Stimulated activated CD4-positive, alpha-beta T cell treated with anti-CD3 and anti-CD28 coated beads, Interleukin-2, amount 100 ng/mL, for 4 hours (primary cell): ENCODE data around the gene ERF.

Experiments used
- DNase-seq: peaks from one replicate; pipeline ENCODE4 v3.0.0-alpha.2; 2020; ENCODE audit warnings: low read depth

Gene ERF

DNA sequence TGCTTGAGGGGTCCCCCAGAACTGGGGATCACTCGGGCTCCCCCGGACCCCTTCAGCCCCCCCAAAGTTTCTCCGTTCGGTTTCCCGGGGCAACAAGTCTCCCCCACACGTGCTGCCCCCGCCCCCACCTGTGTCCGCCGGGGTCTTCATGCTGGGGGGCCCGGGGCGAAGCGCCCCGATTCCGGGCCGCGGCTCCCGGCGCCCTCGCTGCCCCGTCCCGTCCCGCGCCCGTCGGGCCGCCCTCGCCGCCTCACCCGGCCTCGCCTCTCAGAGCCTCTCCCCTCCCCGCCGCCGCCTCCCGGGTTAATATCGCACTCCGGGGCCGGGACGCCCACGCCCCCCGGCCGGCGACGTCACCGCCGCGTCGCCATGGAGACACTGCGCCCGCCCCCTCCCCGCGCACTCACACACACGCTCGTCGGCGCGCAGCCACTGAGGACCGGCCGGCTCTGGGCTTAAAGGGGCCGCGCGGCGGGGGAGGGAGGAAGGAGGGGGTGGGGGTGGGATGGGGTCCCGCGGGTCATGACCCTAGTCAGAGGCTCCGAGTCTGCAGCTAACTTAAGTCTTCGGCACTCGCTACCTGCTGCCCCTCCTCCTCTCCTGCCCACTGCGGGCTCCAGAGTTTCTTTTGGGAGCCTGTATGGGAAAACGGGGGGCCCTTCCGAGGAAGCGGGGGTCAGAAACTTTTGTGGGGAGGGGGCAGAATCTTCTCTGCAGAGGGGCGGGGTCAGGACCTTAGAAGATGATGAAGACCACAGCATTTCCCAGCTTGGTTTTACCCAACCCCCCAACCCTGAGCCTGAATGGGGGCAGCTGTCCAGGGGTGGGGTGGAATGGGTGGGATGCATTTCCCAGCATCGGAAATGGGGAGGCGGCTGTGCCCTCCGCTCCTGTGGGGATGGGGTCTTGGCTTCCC, at the start of gene ERF:
Gene ERF, minus strand, starts transcription at position 279 of the 916 bp plus-strand sequence. Its CDS starts 129 bp downstream, at position 150.
- peak; percentile 90 for DNase-seq

DNA sequence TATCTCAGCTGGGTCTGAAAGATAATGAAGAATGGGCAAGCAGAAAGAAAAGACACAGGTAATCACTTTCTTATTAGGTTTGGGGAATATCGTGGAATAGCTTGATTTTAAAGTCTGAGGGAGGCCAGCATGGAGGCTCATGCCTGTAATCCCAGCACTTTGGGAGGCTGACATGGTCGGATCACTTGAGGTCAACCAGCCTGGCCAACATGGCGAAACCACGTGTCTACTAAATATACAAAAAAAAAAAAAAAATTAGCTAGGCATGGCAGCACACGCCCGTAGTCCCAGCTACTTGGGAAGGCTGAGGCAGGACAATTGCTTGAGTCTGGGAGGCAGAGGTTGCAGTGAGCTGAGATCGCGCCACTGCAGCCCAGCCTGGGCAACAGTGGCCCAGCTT, 48.9 kb upstream of the ERF start:
- DNase-seq = no peak

GRCh38 chr19:42303101-42303464, 48.2 kb upstream of the ERF start:
- no peak for DNase-seq

DNA sequence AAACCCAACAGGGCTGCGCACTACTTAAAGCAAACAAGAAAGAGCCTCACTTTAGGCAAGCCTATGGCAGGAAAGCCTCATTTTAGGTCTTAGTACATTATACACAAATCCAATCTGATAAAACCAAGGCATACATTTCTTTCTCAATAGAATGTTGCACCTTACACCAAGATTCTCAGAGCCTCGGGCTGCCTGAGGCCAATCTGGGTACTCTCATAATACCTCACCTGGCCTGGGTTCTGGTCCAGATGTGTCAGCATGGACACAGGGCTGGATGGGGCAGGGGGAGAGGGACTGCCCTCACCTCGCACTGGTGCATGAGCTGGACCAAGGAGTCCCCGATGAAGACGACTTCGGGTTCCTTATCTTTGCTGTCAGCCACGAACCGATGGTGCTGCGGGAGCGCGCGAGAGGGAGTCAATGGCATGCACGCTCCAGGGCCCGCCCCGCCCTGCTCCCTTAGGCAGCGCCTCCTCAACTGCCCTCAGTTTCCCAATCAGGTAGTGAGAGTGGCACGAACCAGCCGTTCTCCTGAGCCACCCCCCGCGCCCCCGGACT, 46.8 kb upstream of the ERF start, which contains the start of gene PRR19:
Gene PRR19, plus strand, starts transcription at position 487 of the 558 bp plus-strand sequence. CDS start 7,453 bp downstream, outside the sequence.
- no peak for DNase-seq

- DNase-seq = no peak
Measured at GRCh38 chr19:42297039-42297438, 42.1 kb upstream of the ERF start.

- peak; percentile 81 for DNase-seq
Measured at GRCh38 chr19:42295831-42296525, 41.0 kb upstream of the ERF start.

DNA sequence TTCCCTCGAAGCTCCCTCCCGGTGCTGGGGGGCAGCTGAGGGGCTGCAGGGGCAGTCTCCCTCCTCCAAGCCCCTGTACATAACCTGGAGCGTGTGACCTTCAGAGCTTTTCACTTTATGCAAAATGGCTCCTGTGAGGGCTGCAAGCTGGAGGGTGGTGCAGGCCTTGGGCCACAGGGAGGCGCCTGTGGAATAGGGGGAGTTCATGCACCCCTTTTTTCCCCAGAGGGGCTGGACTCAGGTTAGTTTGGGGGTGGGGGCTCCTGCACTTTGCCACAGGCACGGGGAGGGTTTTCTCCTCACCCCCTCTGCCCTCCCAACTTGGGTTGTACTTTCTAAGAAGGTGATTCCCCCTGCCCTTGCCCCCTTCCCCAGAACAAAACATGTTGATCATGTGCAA, 40.4 kb upstream of the ERF start:
- no peak for DNase-seq

DNA sequence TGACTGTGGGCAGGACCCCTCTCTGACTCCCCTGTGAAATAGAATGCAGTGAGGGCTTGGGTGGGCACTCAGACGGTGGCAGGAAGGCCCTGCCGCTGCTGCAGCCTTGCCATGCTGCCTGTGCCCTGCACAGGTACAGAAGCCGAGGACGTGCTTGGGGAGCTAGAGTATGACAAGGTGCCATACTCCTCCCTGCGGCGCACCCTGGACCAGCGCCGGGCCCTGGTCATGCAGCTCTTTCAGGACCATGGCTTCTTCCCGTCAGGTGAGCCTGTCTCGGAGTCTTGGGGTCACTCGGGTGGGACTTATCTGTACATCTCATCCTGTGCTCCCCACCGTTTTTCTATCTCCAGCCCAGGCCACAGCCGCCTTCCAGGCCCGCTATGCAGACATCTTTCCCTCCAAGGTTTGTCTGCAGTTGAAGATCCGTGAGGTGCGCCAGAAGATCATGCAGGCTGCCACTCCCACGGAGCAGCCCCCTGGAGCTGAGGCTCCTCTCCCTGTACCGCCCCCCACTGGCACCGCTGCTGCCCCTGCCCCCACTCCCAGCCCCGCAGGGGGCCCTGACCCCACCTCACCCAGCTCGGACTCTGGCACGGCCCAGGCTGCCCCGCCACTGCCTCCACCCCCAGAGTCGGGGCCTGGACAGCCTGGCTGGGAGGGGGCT, 39.7 kb upstream of the ERF start:
- no peak for DNase-seq

DNA sequence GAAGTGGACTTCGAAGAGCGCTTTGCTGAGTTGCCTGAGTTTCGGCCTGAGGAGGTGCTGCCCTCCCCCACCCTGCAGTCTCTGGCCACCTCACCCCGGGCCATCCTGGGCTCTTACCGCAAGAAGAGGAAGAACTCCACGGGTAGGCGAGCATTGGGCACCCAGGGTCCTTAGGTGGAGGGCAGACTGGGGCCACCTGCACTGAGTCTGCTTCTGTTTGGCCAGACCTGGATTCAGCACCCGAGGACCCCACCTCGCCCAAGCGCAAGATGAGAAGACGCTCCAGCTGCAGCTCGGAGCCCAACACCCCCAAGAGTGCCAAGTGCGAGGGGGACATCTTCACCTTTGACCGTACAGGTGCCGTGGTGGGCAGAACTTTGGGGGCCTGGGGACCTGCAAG, 39.0 kb upstream of the ERF start:
- no peak for DNase-seq

DNA sequence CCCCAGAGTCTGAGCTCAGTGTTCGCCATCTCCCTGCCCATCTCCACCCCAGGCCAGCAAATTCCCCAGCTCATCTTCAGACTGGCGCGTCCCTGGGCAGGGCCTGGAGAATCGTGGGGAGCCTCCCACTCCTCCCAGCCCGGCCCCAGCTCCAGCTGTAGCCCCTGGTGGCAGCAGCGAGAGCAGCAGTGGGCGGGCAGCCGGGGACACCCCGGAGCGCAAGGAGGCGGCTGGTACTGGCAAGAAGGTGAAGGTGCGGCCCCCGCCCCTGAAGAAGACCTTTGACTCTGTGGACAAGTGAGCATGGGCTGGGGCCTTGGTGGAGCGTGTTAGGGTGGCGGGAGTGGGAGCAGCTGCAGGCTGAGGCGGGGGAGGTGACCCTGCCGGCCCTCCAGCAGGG, 38.6 kb upstream of the ERF start:
- no peak for DNase-seq

GRCh38 chr19:42292963-42293362, 38.0 kb upstream of the ERF start:
- no peak for DNase-seq

DNA sequence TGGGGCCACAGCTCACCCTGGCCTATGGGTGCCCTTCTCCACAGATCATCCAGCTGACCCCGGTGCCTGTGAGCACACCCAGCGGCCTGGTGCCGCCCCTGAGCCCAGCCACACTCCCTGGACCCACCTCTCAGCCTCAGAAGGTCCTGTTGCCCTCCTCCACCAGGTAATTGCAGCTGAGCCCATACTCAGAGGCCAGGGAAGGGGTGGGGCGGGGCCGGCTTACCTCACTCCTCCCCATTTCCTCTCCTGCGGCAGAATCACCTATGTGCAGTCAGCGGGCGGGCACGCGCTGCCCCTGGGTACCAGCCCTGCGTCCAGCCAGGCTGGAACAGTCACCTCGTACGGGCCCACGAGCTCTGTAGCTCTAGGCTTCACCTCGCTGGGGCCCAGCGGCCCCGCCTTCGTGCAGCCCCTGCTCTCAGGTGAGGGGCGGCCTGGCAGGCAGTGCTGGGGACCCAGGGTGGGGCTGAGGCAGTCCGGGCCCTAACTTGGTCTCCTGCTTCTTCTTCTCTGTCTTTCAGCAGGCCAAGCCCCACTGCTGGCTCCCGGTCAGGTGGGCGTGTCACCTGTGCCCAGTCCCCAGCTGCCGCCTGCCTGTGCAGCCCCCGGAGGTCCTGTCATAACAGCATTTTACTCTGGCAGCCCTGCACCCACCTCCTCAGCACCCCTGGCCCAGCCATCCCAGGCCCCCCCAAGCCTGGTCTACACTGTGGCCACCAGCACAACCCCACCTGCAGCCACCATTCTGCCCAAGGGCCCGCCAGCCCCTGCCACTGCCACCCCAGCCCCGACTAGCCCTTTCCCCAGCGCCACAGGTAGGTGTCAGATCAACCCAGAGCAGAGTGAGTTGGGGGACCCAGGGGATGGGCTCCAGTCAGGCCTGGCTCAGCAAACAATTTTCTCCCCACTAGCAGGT, 37.4 kb upstream of the ERF start:
- no peak for DNase-seq

GRCh38 chr19:42291435-42291810, 36.5 kb upstream of the ERF start:
- DNase-seq = no peak

DNA sequence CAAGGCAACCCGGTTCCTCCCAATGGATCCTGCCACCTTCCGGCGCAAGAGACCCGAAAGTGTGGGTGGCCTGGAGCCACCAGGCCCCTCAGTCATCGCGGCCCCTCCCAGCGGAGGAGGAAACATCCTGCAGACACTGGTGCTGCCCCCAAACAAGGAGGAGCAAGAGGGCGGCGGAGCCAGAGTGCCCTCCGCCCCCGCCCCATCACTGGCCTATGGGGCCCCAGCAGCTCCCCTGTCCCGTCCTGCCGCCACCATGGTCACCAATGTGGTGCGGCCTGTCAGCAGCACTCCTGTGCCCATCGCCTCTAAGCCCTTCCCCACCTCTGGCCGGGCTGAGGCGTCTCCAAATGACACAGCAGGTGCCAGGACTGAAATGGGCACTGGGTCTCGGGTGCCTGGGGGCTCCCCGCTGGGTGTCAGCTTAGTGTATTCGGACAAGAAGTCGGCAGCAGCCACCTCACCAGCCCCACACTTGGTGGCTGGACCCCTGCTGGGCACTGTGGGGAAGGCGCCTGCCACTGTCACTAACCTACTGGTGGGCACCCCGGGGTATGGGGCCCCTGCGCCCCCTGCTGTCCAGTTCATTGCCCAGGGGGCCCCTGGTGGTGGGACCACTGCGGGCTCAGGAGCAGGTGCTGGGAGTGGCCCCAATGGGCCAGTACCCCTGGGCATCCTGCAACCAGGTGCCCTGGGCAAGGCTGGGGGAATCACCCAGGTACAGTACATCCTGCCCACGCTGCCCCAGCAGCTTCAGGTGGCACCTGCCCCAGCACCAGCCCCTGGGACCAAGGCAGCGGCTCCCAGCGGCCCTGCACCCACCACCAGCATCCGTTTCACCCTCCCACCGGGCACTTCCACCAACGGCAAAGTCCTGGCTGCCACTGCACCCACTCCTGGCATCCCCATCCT, 35.9 kb upstream of the ERF start:
- no peak for DNase-seq

DNA sequence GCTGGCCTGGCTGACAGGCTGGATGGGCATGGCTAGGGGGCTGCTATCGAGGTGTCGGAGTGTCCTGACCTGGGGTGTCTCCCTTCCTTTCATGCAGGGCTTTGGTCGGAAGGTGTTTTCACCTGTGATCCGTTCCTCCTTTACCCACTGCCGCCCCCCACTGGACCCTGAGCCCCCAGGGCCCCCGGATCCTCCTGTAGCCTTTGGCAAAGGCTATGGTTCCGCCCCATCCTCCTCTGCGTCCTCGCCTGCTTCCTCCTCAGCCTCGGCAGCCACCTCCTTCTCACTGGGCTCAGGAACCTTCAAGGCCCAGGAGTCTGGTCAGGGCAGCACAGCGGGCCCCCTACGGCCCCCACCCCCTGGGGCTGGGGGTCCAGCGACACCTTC, 35.2 kb upstream of the ERF start:
- no peak for DNase-seq

DNA sequence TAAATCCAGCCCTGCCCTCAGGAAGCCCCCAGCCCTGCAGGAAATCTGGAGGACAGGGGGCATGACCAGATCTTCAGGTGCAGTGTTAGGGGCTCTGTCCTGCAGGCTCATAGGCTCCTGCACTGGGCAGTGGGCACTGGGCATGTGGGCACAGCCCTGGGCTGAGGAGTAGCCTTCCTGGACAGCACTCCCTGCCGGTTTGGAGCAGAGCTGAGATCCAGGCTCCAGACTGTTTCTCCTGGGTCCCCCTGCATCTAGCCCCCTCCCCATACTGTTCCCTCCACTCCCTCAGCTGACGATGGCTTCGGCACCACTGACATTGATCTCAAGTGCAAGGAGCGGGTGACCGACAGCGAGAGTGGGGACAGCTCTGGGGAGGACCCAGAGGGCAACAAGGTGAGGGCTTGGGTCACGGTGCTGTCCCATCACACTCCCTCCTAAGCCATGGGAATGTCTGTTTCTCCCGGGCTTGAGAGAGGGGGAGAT, 34.7 kb upstream of the ERF start:
- DNase-seq = no peak

DNA sequence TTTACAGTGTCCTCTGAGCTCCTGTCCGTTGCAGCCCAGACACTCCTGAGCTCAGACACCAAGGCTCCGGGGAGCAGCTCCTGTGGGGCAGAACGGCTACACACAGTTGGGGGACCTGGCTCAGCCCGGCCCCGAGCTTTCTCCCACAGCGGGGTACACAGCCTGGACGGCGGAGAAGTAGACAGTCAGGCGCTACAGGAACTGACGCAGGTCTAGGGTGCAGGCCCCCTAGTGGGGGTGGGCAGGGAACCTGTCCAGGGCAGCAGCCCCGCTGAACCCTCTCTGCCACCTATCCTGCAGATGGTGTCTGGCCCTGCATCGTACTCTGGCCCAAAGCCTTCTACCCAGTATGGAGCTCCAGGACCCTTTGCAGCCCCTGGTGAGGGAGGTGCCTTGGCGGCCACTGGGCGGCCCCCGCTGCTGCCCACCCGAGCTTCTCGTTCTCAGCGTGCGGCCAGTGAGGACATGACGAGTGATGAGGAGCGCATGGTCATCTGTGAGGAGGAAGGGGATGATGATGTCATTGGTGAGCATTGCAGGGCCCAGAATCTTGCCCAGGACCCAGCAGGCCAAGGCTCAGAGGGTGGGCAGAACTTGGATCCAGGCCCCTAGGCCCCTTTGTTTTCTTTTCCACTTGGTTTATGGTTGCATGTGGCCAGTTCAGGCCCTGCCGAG, 34.1 kb upstream of the ERF start:
- no peak for DNase-seq

GRCh38 chr19:42288387-42288786, 33.5 kb upstream of the ERF start:
- no peak for DNase-seq

- DNase-seq = no peak
Measured at GRCh38 chr19:42287827-42288107, 32.8 kb upstream of the ERF start.
